RCC 7860 (cell line): ENCODE results near the gene KRT4.

Experiments
- DNase-seq: peaks from one replicate; pipeline ENCODE4 v3.0.0-alpha.2; 2015; ENCODE audit warnings: low spot score
- FAIRE-seq: peaks from 2 replicates; lab custom pipeline; 2012; peaks lifted over from hg19 to GRCh38; lab: Jason Lieb, UNC

The KRT4 gene

GRCh38 chr12:52757449-52758176 is 56.3 kb downstream of the KRT4 start:
- DNase-seq: no peak
- FAIRE-seq: no peak
